Umbilical cord (tissue), 2 donors: ENCODE data around the gene LY6G6C. TPM values are rescaled to one million over a fixed set of nuclear protein-coding genes. Genes with fewer than 3 reads are reported as not detected.
A peak's percentile ranks its signal among the peaks of the same experiment; 100 is the strongest.
"Not testable (repeated sequence)": the region's sequence is repeated elsewhere in the genome, so short reads cannot be mapped to it uniquely, and the experiment has no call there.

ENCODE experiments used
- DNase-seq: peaks from one replicate; pipeline ENCODE4 v3.0.0-alpha.2; 2015; ENCODE audit warnings: low spot score
- total RNA-seq: library from RNA; depleted of rRNA; stranded (reverse); fragments of >200 nt; gene quantifications from one replicate; pipeline ENCODE4 v1.2.3, GENCODE V29; 2014; ENCODE audit warnings: low replicate concordance; ENCODE audit not compliant: insufficient read depth

The LY6G6C gene
- total RNA-seq, 1 donor from 2014 or later: 3.1 TPM

DNA sequence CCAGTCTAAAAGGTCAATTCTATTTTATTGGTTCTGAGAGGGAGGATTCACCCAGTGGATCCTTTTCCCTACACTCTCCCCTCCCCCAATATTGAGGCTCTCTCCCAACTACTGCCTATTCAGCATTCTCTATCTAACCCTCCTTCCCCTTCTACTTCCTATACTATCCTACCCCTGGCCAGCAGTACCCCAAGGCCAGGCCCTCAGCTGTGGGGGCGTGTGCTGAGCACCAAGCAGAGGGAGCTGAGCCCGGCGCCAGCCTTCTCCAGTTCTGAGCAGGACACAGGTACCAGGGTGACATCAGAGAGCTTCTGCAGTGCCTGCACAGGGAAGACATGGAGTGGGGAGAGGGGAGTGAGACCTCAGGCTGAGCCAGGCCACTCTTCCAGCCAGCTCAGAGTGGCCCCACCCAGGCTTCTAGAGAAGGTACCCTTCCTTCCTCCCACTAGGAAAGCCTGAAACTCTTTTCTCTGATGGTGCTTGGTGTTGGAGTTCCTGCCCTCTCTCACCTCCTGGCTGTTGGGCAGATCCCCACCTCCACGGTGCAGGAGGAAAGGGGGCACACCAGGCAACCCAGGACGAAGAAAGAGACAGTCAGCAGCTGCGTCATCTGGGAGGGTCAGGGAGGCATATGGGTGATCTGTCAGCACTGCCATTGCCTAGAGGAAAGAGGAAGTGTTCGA is 5.6 kb upstream of the LY6G6C start:
- no peak for DNase-seq

- no peak for DNase-seq
Observed at GRCh38 chr6:31725502-31726350, 4.2 kb upstream of the LY6G6C start.

DNA sequence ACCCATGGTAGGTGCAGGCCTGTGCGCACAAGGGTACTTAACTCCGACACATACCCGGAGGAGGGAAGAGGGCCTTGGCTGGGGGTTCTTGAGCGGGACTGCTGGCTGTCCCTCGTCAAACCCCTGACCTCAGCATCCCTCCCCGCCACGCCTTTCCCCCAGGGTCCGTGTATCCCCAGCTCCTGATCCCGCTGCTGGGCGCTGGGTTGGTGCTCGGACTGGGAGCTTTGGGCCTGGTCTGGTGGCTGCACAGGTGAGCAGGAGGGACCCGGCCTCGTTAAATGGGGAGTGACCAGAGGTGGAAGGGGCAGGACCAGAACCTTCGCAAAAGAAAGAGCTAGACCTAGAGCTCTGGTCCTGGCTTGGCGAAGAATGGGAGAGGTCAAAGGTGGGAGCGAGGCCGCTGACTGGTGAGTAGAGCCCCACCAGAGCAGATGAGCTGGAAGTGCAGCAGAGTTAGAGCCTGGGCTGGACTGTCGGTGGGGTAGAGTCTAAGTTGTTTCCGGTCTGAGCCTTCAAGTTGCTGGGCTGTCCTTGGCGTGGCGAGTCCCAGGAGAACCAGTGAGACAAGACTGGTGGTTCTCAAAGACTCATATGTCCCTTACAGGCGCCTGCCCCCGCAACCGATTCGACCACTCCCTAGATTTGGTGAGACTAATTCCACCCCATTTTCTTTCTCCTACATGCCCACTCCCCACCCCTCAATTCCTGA is 2.6 kb upstream of the LY6G6C start:
- no peak for DNase-seq

GRCh38 chr6:31723245-31723979 is 1.9 kb upstream of the LY6G6C start, which contains the start of gene MPIG6B:
Gene MPIG6B (plus strand): TSS chr6:31723373. CDS start chr6:31723384, 11 bp downstream.
- DNase-seq: no peak

DNA sequence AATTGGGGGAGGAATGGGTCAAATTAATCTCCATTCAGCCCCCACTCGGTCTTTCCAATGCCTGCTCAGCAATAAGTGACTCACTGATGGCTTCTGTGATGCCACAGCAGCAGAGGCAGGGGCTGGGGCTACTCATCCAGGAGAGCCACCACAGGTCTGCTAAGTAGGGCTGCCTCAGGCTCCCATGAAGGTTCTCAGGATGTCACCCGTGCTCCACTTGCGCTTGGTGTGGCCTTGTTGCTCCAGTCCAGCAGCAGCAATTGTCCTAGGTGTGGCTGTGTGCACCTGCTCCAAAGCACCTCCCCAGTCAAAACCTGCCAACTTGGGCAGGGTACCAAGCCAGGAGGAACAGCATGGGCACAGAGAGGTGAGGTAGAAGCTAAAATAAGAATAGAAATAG is 627 bp upstream of the LY6G6C start:
- DNase-seq: no peak

GRCh38 chr6:31720196-31720770 is 1.3 kb downstream of the LY6G6C start:
- no peak for DNase-seq

DNA sequence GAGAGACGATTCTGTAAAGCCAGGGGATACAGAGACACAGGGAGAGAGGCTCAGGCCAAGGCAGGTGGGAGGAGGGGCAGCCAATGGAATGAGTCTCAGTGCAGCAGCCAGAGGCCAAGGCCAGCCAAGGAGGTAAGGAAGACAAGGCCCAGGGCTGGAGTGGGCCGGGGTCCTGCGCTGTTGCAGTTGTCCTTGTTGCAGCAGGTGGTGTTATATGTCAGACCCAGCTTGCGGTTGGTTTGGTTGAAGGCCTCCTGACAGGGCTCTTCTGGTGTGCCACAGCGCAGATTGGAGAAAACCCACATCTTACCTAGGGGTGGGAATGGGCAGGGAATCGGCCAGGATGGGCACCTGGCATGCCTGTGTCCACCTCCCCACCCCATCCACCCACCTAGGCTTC is 2.5 kb downstream of the LY6G6C start:
- no peak for DNase-seq

GRCh38 chr6:31718265-31718664 is 3.3 kb downstream of the LY6G6C start:
- DNase-seq: no peak

- DNase-seq: no peak
Observed at GRCh38 chr6:31717499-31718222, 3.9 kb downstream of the LY6G6C start.

GRCh38 chr6:31715022-31715958 is 6.3 kb downstream of the LY6G6C start, which contains the start of gene LY6G6D:
Gene LY6G6D (plus strand): TSS chr6:31715348. CDS start chr6:31715356, 8 bp downstream.
- DNase-seq: peak; percentile 71

- peak; percentile 58 for DNase-seq
Observed at GRCh38 chr6:31713991-31714684, 7.4 kb downstream of the LY6G6C start.

- no peak for DNase-seq
Observed at GRCh38 chr6:31713465-31713864, 8.1 kb downstream of the LY6G6C start.

DNA sequence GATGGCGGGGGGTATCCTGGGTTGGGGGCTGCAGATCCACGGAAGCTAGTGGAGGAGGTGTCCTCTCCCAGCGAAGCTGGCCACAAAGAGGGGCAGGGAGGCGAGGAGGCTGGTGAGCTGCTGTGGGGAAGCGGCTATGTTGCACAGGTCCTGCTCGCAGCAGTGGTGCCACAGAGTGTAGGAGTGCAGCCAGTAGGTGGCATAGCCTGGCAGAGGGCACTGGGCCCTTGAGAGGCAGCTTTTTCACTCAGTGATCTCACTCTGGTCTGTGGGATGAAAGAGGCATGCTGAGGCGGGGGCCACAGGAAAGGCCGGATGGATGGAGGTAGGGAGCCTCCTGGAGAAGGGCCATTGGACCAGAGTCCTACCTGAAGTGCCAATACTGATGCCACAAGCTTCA is 9.2 kb downstream of the LY6G6C start:
- DNase-seq: no peak

DNA sequence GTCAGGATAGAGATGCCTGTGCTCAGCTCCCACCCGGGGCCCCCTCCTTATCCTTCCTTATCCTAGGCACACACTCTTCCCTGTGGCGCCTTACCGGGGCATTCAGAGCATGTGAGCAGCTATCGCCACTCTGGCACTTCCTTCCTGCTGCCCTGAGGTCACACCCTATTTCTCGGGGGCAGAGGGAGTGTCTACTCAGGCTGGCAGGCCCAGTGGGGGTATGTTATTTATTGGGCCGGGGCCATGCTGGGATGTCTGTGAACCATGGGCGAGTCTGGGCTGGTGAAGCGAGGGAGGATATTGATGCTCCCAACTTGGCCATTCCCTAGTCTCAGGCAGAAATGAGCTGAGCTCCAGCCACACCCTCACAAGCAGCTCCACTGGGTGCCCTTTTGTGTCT is 10.3 kb downstream of the LY6G6C start:
- no peak for DNase-seq

DNA sequence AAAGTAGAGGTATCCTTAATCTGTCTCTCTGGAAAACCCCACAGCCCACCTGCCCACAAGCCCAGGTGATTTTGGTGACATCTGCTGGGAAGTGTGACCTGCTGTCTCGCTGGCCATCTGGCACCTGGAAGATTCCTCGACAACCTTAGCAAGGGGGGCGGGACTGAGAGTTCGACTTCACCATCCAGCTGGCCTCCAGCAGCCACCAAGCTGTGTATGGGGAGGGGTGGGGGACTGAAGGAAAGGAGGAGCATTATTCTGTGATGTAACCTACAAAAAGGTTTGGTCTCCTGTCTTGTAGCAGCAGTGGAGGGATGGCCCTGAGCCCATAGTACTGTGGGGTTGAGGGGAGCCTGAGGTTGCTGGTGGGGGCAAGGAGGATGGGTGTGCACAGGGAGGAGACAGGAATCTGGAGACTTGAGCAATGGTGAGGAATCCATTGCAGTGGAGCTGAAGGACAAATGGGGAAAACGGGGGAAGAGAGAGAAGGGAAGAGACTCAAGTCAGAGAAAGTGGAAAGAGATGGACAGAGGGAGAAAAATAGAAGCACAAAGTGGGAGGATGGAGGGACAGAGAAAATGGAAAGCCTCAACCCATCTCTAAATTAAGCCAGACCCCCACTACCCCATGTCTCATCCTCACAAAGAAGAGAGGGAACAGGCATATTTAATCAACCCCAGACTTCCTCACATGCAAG is 10.9 kb downstream of the LY6G6C start:
- no peak for DNase-seq

DNA sequence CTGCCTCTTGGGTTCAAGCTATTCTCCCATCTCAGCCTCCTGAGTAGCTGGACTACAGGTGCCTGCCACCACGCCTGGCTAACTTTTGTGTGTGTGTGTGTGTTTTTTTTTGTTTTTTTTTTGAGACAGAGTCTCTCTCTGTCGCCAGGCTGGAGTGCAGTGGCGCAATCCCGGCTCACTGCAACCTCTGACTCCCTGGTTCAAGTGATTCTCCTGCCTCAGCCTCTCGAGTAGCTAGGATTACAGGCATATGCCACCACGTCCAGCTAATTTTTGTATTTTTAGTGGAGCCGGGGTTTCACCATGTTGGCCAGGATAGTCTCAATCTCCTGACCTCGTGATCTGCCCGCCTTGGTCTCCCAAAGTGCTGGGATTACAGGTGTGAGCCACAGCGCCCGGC is 12.4 kb downstream of the LY6G6C start:
- DNase-seq: not testable (repeated sequence)

DNA sequence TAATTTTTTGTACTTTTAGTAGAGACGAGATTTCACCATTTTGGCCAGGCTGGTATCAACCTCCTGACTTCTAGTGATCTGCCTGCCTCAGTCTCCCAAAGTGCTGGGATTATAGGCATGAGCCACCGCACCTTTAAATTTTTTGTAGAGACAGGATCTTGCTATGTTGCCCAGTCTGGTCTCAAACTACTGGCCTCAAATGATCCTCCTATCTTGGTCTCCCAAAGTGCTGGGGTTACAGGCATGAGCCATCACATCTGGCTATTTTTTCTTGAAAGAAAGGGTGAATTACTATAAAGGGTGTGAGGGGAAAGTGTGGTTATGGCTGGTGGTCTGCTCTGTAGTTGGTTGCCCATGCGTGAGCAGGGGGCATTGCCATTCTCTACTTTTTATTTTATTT is 13.3 kb downstream of the LY6G6C start:
- no peak for DNase-seq

- DNase-seq: no peak
Observed at GRCh38 chr6:31707701-31708100, 13.8 kb downstream of the LY6G6C start.
